ENCODE measurements around the gene HILPDA.

The HILPDA gene, protein sequence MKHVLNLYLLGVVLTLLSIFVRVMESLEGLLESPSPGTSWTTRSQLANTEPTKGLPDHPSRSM

DNA sequence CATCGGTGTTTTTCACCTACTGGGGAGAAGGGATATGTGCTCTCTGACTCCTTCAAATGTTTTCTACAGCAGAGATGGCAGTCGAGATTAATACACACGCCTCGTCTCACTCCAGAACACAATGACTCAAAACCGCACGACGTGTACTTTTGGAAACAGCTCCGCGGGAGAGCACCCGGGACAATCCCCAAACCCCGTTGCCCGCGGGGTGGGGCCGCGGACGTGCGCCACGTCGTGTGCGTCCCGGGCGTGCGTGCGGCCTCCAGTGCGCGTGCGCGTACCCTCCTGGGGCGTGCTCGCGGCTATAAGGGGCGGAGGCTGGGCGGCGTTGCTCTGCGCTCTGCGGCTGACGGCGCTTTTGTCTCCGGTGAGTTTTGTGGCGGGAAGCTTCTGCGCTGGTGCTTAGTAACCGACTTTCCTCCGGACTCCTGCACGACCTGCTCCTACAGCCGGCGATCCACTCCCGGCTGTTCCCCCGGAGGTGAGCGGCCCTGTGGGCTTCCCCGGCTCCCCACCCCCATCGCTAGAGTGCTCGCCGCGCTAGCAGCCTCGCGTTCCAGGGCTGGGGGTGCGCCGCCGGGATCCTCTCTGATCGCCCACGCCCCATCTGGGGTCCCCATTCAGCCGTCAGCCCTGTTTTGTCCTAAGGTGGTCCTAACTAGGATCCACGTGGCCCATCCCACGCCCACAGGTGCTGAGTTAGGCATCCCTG is at the start of gene HILPDA:
Gene HILPDA (plus strand): TSS at position 336 of the 712 bp plus-strand sequence. CDS start 1,391 bp downstream, outside the sequence.
- peak; percentile 93 for DNase-seq (ENCODE audit: low spot score)

DNA sequence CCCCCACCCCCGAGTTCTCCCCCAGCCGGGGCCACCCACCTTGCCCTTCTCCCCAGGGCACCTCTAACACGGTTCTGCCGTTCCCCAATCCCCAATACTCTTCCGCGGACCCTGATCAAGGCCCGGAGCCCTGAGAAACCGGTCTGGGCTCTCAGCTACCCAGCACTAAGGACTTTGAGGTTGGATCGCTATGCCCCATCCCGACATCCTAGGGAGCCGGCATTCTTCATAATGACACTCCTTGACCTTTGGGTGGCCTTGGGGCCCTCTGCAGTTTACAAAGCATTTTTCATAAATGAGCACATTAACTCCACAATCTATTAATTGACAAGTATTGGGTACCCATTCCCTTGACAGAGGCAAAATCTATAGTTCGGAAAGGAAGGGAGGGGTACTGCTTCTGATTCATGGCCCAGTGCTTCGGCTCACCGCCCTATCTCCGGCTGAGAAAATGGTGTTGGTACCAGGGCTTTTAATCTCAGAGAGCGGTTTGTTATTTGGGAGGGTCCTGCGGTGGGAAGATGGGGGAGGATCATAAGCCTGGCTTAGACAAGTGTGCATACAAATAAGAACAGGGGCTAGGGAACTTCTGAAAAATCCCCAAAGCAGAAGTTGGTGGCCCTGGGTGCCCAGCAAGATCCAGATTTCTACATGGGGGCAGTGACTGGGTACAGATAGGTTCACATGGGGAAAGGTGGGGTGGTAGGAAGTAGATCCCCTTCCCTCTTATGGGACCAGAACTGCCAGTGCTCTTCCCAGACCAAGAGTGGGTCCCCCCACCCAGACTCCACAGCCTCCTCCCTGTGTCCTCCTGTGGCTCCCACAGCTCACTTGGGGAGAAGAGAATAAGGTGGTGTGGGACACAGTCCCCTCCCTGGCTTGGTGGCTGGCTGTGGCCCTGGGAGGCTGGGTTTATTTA is 49.1 kb upstream of the HILPDA start:
- no peak for DNase-seq (ENCODE audit: low spot score)

DNA sequence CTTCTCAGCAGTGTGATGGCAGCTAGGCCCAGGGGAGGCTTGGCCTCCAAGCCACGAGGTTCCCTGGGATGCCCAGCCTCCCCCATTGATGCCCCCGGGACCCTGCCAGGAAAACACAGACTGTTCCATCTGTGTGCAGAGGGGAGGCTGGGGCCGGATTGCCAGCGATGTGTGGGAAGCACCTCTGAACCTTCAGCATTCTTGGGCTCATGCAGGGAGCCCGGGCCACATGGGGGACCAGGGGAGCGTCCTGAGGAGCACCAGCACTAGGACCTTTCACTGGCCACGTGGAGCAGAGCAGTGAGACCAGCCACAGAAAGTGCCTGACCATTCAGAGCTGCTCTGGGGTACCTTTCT is 48.5 kb upstream of the HILPDA start:
- no peak for DNase-seq (ENCODE audit: low spot score)

DNA sequence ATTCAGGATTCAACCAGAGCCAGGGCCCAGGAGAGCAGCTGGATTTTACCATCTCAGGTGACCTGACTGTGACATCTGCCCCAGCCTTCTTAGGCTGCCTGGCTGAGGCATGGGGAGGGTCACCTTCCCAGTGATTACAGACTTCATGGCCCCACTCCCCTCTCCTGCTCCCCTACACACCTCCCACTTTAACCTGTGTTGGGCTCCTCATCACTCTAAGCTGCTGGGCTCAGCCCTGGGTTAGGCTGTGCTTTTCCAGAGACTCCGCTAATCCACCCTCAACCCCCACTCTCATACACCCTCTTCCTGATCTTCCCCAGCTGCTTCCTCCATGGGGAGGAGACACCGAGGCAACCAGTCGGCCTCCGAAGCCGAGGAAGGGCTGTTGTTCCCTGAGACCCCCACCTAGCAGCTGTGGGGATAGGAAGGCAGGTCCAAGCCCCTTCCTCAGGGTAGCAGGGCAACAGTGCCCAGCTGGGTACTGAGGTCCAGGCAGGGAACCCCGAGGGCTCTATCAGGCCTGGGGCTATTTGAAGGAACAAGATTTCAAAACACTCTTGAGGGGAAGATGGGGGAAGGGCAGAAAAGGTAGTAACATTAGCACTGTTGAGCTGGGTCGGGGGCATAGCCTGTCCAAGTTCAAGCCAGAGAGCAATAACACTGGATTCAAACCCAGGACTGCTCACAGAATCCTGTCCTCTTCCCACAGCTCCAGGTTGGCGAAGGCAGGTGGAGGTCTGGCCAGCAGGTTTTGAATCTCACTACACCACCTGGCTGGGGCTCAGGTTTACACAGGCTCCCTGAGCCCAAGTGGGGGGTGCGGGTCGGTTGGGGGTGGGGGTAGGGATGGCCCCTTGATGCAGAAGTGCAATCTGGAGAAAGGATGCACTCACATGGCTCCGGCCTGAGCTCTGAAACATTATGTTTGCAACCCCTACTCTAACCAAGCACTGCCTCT is 47.6 kb upstream of the HILPDA start:
- DNase-seq (ENCODE audit: low spot score): no peak

DNA sequence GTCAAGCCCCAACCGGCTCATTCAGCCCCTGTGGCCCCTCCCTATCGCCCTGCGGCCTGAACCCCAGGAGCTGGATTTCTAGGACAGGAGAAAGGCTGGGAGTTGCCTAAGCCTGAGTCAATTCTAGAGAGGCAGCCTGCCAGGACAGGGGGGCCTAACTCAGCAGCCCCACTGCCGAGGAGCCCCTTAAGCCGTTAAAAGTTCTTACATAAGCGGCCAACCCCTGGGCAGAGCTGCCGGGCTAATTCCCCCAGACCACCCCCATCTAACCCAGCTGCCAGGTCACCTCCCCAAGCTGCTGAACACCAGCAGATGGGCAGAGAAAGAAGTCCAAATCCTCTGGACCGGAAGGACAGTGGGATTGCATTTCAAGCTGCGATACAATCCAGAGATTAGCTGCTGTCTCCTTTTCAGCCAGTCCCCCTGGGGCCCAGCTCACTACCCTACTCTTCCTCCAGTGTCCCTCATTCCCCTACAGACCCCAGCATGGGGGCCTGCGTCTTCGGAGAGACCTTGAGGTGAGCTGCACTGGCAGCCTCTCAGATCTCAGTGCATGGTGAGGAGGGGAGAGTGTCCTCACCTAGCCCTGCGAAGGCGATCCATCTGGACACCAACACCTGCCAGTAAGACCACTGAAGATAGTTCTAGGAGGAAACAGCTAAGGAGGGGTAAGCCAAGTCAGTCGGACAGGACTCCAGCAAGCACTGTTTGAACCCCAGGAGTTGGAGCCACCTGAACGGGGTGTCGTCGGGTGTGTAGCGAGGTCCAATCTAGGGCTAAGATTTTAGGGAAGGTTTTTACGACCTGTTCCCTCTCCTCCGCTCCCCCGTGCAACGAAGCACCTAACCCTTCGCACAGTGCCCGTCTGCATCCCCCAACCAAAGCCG is 46.7 kb upstream of the HILPDA start:
- no peak for DNase-seq (ENCODE audit: low spot score)

DNA sequence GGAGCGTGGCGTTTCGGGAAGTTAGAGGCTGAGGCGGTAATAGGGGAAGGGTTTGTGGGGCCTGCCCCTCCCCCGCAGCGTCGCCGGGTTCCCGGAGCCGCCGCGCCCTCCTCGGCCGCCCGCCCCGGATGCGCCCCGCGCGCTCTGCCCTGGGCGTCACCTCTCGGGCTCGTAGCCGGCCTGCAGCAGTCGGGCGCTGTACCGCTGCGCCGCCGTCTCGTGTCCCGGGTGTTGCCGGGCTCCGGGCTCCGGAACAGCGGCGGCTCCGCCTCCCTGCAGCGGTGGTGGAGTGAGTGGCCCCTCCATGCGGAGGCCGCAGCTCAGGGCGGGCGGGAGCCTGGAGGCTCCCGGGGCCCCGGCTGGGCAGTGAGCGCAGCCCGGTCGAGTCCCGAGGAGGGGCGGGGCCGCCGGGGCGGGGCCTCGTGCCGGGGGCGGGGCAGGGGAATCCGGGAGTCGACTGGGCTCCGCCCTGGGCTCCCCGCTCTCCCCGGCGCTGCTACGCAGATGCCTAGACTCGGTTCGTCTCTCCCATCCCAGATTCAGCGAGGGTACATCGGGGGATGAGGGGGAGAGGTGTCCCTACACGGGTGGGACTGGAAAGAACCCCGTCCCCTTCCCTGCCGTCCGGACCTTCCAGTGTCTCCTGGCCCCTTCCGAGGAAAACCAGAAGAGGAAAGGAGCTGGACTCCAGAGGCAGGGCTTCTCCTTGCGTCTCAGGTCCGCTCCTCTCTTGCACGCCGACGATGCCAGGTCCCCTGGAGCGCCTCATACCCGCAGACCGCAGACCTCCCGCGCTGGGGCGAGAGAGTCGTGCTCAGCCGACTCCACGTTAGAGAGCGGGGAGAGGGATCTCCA is 45.9 kb upstream of the HILPDA start, which contains the start of gene IMPDH1:
Gene IMPDH1 (minus strand): TSS at position 387 of the 855 bp plus-strand sequence. CDS start 81 bp downstream, at position 306.
- DNase-seq (ENCODE audit: low spot score): peak; percentile 94

DNA sequence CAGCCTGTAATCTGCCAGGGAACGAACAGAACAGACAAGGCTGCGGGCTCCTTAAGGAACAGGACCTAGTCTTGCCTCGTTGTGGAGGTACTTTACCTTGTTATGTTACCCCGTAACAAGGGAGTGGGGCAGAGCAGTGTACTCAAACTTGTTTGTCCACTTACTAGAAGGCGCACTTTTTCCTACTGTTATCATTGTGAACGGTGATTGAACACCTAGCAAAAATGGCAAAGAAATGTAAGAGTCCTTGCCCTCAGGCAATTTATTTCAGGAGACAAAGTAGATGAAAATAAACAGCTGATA is 45.3 kb upstream of the HILPDA start:
- DNase-seq (ENCODE audit: low spot score): no peak

DNA sequence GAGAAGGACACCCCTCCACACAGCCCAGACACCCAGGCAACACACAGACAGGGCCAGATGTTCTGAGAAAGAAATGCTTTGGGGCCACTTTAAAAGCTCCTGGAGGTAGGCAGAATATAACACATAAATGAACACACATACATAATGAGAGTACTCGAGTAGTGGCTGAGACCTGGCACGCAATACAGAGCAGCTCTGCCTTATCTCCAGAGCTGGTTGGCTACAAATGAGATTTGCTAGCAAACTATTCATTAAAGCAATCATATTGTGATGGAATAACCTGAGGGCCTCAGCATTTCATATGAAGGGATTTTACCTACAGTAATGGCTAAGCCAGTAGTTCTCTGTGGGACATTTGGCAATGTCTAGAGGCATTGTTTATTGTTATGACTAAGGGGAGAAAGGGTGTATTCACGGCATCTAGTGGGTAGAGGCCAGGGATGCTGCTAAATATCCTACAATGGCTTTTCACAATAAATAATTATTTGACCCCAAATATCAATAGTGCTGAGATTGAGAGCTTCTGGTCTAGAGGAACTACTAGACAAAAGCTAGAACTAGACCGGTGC is 40.4 kb upstream of the HILPDA start:
- no peak for DNase-seq (ENCODE audit: low spot score)

DNA sequence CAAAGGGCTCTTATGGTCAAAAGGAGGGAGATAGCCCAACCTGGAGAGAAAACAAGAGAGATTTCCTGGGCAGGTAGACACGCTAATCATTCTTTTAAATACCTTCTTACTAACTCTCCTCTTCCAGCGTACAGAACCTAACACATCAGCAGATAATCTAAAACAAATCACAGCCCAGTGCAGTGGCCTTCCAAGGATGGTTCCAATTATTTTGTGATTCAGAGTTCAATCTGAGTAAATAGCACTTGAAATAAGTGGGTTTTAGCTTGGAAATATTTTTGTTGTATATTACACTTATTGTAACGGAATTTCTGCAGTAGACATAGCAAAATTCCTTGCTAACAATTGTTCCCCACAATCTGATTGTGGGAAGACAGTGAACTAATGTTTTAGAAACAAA is 38.6 kb upstream of the HILPDA start:
- DNase-seq (ENCODE audit: low spot score): no peak

DNA sequence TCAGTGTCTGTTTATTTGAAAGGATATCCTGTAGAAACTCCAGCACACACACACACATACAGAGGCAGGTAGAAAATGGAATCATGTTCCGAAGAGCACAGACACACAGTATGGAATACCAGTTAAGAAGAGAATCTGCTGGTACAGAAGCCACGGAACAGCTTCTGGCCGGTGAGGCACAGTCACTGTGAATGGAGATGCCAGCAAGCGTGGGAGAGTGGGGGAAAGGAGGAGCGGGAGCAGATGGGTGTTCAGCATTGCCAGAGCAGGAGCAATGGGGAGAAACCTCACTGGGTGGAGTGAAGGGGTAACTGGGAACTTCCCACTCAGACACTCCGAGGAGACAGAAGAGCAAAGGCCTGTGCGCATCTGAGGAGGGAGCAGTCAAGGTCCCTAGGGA is 36.4 kb upstream of the HILPDA start:
- DNase-seq (ENCODE audit: low spot score): no peak

DNA sequence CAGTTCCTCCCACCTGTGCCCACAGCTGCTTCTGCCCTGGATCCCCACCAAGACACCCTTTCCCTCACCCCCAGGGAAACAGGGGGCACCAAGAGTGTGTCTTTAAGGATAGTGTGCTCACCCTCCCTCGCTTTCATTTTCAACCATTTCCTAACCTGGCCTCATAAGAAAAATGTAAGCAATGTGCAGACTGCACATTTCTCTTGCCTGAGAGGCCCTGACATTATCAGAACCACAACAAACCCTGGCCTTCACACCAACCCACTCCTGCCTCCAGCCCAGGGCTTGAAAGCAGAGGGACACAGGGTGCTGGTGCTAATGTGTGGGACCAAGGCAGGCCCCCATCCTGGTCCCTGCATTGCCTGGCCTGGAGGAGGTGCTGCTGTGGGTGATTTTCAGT is 34.9 kb upstream of the HILPDA start:
- no peak for DNase-seq (ENCODE audit: low spot score)

DNA sequence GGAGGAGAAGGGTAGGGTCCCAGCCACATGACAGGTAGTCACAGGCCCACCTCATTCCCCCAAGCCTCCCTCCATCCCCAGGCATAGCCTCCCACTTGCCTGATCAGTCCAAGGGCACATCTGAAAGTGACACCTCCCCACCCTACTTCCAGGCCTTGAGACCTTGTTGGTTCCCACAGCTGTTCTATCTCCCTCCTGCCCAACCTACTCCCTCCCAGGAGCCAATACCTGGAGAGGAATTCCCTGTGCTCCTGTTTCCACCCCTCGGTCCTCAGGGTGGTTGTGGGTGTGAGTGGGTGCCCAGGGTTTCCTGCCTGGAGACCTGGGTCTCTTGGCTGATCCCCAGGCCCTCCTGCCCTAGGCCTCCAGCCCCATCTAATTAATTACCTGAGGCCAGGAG is 34.3 kb upstream of the HILPDA start:
- DNase-seq (ENCODE audit: low spot score): no peak

DNA sequence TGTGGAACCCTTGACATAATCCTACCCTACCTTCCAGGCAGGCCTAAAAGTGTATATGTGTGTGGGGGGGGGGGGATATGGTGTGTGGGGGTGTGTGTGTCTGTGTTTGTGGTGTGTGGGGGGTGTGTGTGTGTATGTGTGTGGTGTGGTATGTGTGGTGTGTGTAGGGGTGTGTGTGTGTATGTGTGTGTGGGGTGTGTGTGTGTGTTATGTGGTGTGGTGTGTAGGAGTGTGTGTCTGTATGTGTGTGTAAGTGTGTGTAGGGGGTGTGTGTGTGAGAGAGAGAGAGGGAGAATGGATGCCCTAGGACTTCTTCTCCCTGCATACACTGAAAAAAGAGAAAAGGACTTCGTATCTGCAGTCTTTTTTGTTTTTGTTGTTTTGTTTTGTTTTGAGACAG is 33.6 kb upstream of the HILPDA start:
- no peak for DNase-seq (ENCODE audit: low spot score)

DNA sequence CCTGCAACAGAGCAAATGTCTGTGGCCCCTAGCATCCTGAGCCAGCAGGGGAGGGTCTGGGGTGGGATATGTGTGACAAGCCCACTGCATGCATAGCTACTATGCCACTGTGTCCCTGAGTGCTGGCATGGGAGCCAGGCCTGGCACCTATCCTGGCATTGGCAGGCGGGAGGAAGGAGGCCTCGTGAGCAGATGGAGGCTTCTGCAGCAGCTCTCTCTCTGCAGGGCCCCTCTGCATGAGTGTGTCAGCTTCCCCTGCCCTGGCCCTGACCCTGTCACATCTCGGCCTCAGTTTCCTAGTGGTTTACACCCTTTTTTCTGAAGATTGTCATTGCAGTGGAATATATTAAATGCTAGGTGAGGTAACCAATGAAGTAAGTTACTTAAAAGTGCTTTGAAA is 32.8 kb upstream of the HILPDA start:
- no peak for DNase-seq (ENCODE audit: low spot score)

DNA sequence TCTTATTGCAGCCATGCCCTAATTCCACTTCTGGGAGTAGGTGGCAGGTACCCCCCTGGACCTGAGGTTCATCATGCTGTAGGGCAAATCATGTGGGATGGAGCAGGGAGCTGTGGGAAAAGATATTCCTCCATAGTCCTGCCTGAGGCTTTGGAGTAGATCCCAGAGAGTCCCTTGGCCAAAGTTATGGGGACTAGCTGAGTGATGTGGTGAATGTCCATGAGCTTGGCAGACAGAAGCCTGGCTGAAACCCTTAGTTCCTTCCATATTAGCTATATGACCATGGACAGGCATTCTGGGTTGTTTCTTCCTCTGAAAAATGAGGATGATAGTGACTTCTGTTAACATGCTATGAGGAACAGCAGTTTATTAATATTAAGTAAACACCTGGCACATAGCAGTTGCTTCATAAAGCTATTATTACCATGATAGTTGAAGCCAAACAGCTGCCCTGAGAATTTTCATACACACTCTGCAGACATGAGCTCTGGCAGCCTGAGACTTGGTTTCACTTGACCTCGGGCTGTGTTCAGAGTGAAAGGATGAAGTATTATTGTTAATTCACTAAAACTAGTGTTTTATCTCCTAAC is 30.9 kb upstream of the HILPDA start:
- DNase-seq (ENCODE audit: low spot score): no peak

DNA sequence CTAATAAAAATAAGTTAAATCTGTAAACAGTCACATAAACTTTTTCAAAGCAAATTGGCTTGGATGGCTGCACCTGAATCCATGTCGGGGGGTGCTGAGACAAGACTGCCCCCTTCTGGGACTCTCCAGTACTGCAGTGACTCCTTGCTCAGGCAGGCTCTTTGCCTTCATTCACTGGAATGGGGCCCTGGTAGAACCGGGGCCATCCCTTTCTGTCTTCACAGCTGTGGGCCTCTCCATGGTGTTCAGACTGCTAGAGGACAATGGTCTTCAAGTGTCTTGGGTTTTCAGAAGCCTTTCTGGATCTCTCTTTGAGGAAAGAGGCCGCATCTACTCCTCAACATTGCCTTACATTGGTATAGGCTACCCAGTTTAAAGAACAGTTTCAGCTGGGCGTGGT is 29.8 kb upstream of the HILPDA start:
- DNase-seq (ENCODE audit: low spot score): peak; percentile 66

DNA sequence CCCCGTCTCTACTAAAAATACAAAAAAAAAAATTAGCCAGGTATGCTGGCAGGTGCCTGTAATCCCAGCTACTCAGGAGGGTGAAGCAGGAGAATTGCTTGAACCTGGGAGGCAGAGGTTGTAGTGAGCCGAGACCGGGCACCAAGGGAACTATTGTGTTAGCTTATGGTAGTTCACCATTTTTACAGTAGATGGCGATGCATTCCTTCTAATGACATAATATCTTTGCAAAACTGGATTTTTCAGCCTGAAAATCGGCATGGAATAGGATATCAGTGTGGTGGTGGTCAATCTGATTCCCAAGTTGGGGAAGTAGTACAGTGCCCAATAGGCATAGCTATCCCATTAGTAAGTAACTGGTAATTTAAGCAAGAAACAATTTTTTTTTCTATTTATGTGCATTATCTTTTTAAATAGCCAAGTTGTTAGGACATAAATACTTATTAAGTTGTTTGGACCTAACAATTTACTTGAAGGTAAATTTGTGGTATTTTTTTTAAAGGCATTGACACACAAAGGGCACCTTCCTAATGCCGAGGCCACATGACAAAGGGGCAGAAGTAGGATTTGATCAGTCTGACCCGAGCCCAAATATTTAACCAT is 28.3 kb upstream of the HILPDA start:
- DNase-seq (ENCODE audit: low spot score): peak; percentile 28

DNA sequence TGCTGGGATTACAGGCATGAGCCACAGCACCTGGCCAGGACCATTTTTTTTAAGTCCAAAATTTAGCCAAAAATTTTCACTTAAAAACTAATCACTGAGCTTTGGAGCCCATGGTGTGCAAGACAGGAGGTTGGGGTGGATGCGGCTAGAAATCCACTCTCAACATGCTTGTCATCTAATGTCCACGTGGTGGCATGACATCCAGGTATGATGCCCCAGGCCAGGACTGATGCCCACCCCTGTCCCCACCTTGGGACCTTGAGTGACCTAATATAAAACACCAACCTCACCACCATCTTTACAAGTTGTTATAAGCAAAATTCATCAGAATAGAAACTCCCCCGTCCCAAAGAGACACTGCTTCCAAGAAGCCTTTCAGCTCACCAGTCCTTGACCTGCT is 25.5 kb upstream of the HILPDA start:
- no peak for DNase-seq (ENCODE audit: low spot score)

DNA sequence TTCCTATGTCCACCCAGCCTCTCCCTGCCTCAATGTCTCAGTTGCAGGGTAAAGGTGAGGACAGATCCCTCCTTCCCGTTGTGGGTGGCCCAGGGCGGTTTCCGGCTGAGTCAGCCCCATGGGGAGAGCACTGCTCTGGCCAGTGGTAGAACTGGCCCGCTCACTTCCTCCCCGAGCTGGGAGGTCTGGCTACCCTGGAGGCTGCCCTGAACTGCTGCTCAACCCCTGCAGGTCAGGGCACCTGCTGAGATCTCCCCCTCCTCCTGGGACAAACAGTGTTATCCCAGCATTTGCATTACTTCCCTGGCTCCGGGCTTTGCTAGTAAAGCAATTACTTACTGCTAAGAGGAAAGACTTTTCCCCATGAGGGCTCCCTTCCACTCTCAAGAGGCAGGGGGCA is 24.5 kb upstream of the HILPDA start:
- DNase-seq (ENCODE audit: low spot score): no peak
